Vagina (tissue), 2 donors: ENCODE results near the gene ARHGEF11. TPM values are rescaled to one million over a fixed set of nuclear protein-coding genes. Genes with fewer than 3 reads are reported as not detected.

Source experiments
- DNase-seq, 2 donors: peaks; one replicate each; pipeline ENCODE4 v3.0.0-alpha.2; 2017; ENCODE audit errors: extremely low spot score in 2 of 2
- H3K27ac ChIP-seq: fragments of 200-600 bp; sonication (generic); one replicate; pipeline ENCODE4 v1.5.1; 2019
- H3K27me3 ChIP-seq: fragments of 200-600 bp; sonication (generic); one replicate; pipeline ENCODE4 v1.5.1; 2019
- H3K36me3 ChIP-seq, 2 donors: fragments of 200-600 bp; sonication (generic); one replicate each; pipeline ENCODE4 v1.5.1; 2017 to 2019
- H3K4me1 ChIP-seq: fragments of 200-600 bp; sonication (generic); one replicate; pipeline ENCODE4 v1.5.1; 2019
- H3K4me3 ChIP-seq, 2 donors: fragments of 200-600 bp; sonication (generic); 1 replicate in 1 of 2; 2 replicates in 1 of 2; pipeline ENCODE4 v1.5.1; 2016 to 2019
- H3K9me3 ChIP-seq: fragments of 200-600 bp; sonication (generic); one replicate; pipeline ENCODE4 v1.5.1; 2019
- POLR2A ChIP-seq, 2 donors: fragments of 450-650 bp; IDR thresholded peaks; one replicate each; pipeline ENCODE4 v1.6.1; 2017; ENCODE audit warnings: antibody characterized with exemption in 2 of 2, mild to moderate bottlenecking in 2 of 2, moderate library complexity in 2 of 2
- POLR2AphosphoS5 ChIP-seq, 2 donors: sonication (generic); formaldehyde crosslinking; IDR thresholded peaks; one replicate each; pipeline ENCODE4 v1.9.0; 2017; ENCODE audit warnings: antibody characterized with exemption in 2 of 2, mild to moderate bottlenecking in 2 of 2, low read depth in 1 of 2; ENCODE audit not compliant: insufficient read depth in 1 of 2
- intact Hi-C: fragments of 100-400 bp; cut with DNase I; formaldehyde crosslinking; loops from one replicate; pipeline ENCODE4 v1.15.1; 2023
- total RNA-seq: library from RNA; depleted of rRNA; stranded (reverse); fragments of >200 nt; gene quantifications from one replicate; pipeline ENCODE4 v1.2.3, GENCODE V29; 2016
- TF ChIP-seq, protein P1 (sequence below), 3 experiments: fragments of 450-650 bp in 2 of 3; fragments of 200-600 bp in 1 of 3; sonication (generic) in 1 of 3; IDR thresholded peaks; one replicate each; pipeline ENCODE4 v1.5.1; 2017 to 2019; ENCODE audit warnings: antibody characterized with exemption in 3 of 3, mild to moderate bottlenecking in 2 of 3, moderate library complexity in 2 of 3

The ARHGEF11 gene
- total RNA-seq, 1 donor from 2014 or later: 29.2 TPM

DNA sequence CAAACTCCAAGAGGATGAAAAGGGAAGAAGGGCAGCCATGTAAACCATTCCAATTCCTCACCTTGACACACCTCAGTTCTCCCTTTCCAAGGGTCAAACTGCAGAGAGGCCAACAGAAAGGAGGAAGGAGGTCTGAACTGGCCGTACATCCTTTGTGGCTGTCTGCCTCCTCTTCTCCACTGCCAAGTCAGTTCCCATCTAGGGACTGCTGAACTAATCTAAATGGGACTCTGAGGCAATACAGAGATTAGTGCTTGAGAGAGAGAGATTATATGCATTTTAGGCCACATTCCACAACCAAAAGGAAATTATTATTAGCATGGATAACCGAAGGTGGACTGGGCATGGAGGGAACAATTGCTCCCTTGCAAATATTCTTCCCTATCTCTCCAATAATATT lies 2.7 kb downstream of the ARHGEF11 start:
- intact Hi-C loops: no loop called here
- peaks cover 55% of the 10 kb centered on the region for H3K4me1 ChIP-seq
- no peak overlapping the region for H3K27ac ChIP-seq
- no peak for DNase-seq
- TF ChIP-seq POLR2A (IDR thresholded peaks at IDR 0.05): no peak
- no peak for TF ChIP-seq POLR2AphosphoS5 (IDR thresholded peaks at IDR 0.05; ENCODE audit: insufficient read depth in 1 of 2, low read depth in 1 of 2)
- TF ChIP-seq, protein P1, sequence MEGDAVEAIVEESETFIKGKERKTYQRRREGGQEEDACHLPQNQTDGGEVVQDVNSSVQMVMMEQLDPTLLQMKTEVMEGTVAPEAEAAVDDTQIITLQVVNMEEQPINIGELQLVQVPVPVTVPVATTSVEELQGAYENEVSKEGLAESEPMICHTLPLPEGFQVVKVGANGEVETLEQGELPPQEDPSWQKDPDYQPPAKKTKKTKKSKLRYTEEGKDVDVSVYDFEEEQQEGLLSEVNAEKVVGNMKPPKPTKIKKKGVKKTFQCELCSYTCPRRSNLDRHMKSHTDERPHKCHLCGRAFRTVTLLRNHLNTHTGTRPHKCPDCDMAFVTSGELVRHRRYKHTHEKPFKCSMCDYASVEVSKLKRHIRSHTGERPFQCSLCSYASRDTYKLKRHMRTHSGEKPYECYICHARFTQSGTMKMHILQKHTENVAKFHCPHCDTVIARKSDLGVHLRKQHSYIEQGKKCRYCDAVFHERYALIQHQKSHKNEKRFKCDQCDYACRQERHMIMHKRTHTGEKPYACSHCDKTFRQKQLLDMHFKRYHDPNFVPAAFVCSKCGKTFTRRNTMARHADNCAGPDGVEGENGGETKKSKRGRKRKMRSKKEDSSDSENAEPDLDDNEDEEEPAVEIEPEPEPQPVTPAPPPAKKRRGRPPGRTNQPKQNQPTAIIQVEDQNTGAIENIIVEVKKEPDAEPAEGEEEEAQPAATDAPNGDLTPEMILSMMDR (IDR thresholded peaks at IDR 0.05): no peak
- no peaks in the 10 kb centered on the region for H3K9me3 ChIP-seq
- no peaks in the 10 kb centered on the region for H3K36me3 ChIP-seq
- no peaks in the 10 kb centered on the region for H3K27me3 ChIP-seq
- peak overlapping the region; percentile 22 to 64 for H3K4me3 ChIP-seq

DNA sequence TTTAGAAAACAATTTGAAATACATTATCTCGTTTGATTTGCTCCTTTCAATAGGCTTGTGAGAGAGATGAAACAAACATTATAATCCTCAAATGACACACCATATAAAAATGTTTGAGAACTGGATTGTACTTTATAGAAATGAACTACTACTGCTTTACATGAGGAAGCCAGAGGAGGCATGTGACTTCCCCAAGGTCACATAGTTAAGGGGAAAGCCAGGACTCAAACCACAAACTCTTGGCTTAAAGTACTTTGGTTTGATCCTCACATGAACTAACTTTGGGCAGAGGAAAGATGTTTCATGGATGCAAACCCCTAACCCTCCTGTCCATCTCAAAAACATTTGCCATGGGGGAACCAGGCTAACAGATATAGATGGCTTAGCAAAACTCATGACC lies 4.7 kb downstream of the ARHGEF11 start:
- Histone ChIP-seq H3K4me1 (peaks cover 55% of the 10 kb centered on the region), H3K36me3 (no peaks in the 10 kb centered on the region), H3K27me3 (no peaks in the 10 kb centered on the region), H3K9me3 (no peaks in the 10 kb centered on the region), H3K4me3 (no peak overlapping the region), H3K27ac (no peak overlapping the region)
- intact Hi-C loops: no loop called here
- no peak for DNase-seq
- TF ChIP-seq POLR2AphosphoS5 (IDR thresholded peaks at IDR 0.05; ENCODE audit: insufficient read depth in 1 of 2, low read depth in 1 of 2): no peak
- TF ChIP-seq, protein P1 (IDR thresholded peaks at IDR 0.05): no peak
- no peak for TF ChIP-seq POLR2A (IDR thresholded peaks at IDR 0.05)

DNA sequence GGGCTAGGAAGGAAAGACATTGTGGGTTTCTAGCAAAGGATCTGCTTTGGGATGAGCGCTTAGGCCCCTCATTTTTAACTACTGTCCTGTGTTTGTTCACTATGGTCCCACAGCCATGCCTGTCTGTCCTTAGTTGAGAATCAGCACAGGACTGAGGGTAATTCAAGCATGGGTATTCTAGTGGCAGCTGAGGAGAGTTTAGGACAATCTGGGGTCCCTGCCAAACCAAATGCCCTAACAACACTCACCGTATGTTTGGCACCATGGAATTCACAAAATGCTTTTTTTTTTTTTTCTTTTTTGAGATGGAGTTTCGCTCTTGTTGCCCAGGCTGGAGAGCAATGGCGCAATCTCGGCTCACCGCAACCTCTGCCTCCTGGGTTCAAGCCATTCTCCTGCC lies 10.4 kb downstream of the ARHGEF11 start:
- Histone ChIP-seq H3K9me3 (no peaks in the 10 kb centered on the region), H3K4me3 (no peak overlapping the region), H3K27me3 (no peaks in the 10 kb centered on the region), H3K27ac (no peak overlapping the region), H3K36me3 (no peaks in the 10 kb centered on the region), H3K4me1 (peaks cover 18% of the 10 kb centered on the region)
- intact Hi-C loops: no loop called here
- DNase-seq: no peak
- TF ChIP-seq, protein P1 (IDR thresholded peaks at IDR 0.05): no peak
- no peak for TF ChIP-seq POLR2A (IDR thresholded peaks at IDR 0.05)
- TF ChIP-seq POLR2AphosphoS5 (IDR thresholded peaks at IDR 0.05; ENCODE audit: insufficient read depth in 1 of 2, low read depth in 1 of 2): no peak

DNA sequence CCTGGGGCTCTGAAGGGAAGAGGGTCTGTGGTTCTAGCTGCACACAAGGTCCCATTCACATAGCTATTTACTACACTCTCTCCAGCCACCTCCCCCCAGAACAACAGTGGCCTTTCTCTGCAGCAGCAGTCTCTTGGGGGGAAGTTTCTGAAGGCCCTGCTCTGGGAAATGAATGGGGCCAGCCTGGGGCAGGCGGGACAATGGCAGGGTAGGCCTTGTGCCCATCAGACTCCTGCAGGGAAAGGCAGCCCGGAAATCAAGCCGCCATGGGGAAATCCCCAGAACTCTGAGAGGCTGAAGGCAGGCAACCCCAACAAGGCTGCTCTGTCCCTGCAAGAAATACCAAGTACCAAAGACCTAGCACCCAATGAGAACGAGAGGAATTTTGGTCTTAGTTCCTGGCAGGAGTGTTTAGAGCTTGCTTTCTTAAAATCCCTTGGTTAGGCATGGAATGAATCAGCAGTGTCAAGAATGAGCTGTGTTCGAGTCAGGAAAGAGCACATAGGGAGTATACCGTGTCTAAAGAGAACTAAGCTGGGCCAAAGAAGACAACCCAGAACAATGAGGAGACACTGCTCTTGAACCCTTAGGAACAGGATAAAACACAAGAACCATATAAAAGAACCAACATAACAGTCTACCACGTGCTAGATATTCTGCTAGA lies 11.3 kb downstream of the ARHGEF11 start:
- H3K27me3 ChIP-seq: no peaks in the 10 kb centered on the region
- H3K9me3 ChIP-seq: no peaks in the 10 kb centered on the region
- DNase-seq: no peak
- TF ChIP-seq POLR2AphosphoS5 (IDR thresholded peaks at IDR 0.05; ENCODE audit: insufficient read depth in 1 of 2, low read depth in 1 of 2) (no peak), POLR2A (IDR thresholded peaks at IDR 0.05) (no peak)
- TF ChIP-seq, protein P1 (IDR thresholded peaks at IDR 0.05): no peak
- intact Hi-C loops: no loop called here
- H3K36me3 ChIP-seq: no peaks in the 10 kb centered on the region
- peaks cover 16% of the 10 kb centered on the region for H3K4me1 ChIP-seq
- no peak overlapping the region for H3K4me3 ChIP-seq
- H3K27ac ChIP-seq: no peak overlapping the region

DNA sequence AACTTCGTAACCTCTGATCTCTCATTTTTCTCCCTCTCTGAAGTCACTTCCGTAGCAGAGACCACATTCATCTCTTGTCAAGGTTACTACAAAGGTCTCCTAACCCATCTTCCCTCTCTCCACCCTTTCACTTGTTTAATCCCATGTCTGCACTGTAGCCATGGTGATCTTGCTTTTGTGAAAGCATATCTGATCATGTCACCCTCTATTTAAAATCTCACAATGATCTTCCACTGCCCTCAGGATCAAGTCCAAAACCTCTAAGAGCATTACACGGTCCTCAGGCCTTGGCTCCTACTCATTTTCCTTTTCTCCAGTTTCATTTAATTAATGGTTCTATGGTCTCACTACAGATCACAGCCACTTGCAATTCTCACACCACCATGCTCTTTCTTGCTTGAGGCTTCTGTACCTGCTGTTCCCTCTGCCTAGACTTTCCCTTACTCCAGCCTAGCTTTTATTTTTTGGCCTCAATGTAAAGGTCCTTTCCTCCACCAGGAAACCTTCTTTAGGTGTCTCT lies 12.1 kb downstream of the ARHGEF11 start:
- intact Hi-C loops: no loop called here
- DNase-seq: no peak
- Histone ChIP-seq H3K36me3 (no peaks in the 10 kb centered on the region), H3K9me3 (no peaks in the 10 kb centered on the region), H3K27ac (no peak overlapping the region), H3K4me3 (no peak overlapping the region), H3K4me1 (peaks cover 10% of the 10 kb centered on the region), H3K27me3 (no peaks in the 10 kb centered on the region)
- TF ChIP-seq POLR2A (IDR thresholded peaks at IDR 0.05): no peak
- TF ChIP-seq, protein P1 (IDR thresholded peaks at IDR 0.05): no peak
- TF ChIP-seq POLR2AphosphoS5 (IDR thresholded peaks at IDR 0.05; ENCODE audit: insufficient read depth in 1 of 2, low read depth in 1 of 2): no peak
